Mammary epithelial cell (primary cell): Measurements from ENCODE around the gene NPEPL1.

Experiments
- EZH2 ChIP-seq: IDR thresholded peaks from 2 replicates; pipeline ENCODE4 v1.6.1; 2012; ENCODE audit warnings: low read length, inconsistent platforms, borderline replicate concordance
- TF ChIP-seq, protein P1 (sequence below), 2 donors: IDR thresholded peaks in 1 of 2; conservative IDR thresholded peaks in 1 of 2; 2 replicates each; pipeline ENCODE4 v1.5.1; 2011 to 2012; ENCODE audit warnings: inconsistent platforms in 2 of 2, low read length in 2 of 2, mild to moderate bottlenecking in 2 of 2, control low read depth in 1 of 2, low read depth in 1 of 2; ENCODE audit not compliant: insufficient read depth in 1 of 2; ENCODE audit errors: extremely low read depth in 1 of 2

GRCh38 chr20:58700121-58700821 is 7.7 kb downstream of the NPEPL1 start:
- TF ChIP-seq, protein P1, sequence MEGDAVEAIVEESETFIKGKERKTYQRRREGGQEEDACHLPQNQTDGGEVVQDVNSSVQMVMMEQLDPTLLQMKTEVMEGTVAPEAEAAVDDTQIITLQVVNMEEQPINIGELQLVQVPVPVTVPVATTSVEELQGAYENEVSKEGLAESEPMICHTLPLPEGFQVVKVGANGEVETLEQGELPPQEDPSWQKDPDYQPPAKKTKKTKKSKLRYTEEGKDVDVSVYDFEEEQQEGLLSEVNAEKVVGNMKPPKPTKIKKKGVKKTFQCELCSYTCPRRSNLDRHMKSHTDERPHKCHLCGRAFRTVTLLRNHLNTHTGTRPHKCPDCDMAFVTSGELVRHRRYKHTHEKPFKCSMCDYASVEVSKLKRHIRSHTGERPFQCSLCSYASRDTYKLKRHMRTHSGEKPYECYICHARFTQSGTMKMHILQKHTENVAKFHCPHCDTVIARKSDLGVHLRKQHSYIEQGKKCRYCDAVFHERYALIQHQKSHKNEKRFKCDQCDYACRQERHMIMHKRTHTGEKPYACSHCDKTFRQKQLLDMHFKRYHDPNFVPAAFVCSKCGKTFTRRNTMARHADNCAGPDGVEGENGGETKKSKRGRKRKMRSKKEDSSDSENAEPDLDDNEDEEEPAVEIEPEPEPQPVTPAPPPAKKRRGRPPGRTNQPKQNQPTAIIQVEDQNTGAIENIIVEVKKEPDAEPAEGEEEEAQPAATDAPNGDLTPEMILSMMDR (conservative IDR thresholded peaks at IDR 0.05 in 1 of 2, IDR thresholded peaks at IDR 0.05 in 1 of 2; ENCODE audit: extremely low read depth in 1 of 2, insufficient read depth in 1 of 2, low read depth in 1 of 2, low read length in 2 of 2), result no peak
- no peak for TF ChIP-seq EZH2
